ENCODE measurements around the gene ABHD2. TPM values are rescaled to one million over a fixed set of nuclear protein-coding genes. Genes with fewer than 3 reads are reported as not detected.
"Not testable (repeated sequence)": the region's sequence is repeated elsewhere in the genome, so short reads cannot be mapped to it uniquely, and the experiment has no call there.

Gene ABHD2
- 75.2 and 76.6 TPM in 2 replicates for total RNA-seq

DNA sequence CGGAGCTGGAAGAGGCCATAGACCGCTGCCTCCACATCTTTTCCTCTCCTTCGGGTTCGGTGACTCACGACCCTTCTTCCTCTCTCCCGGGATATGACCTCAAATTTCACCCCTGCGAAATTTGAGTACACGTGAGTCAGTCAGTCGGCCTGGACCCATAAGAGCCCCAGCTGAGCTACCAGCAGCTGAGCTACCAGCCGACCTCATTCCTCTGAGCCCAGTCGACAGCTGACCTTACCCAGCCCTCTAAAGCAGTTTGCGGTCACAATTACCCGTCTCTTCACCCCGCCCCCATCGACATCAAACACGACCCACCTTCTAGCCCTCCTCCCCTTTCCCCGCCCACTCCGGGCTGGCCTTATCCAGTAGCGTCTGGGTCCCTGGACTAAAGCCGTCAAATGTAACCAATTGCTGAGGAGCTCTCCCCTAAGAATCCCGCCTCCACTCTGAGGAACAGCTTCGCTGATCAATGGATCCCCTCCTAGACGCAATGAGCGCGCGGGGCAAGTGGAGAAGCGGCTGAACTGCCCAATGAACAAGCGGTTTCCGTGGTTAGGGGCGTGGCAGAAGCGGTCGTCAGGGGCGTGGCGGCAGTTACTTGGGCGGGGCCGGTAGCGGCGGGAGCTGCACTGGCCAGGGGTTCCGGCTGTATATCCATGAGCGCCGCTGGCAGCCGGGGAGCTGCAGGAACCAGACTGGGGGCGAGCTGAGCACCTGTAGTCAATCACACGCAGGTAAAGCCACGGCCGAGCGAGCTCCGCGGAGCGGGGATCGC lies at the start of gene ABHD2:
TSS of gene ABHD2 (plus strand) at position 627 of the 775 bp plus-strand sequence. CDS start 27,872 bp downstream, outside the sequence.
- H3K4me3 Mint-ChIP-seq, result no peak within 1 kb of the TSS
- no peaks in the 10 kb centered on the region for H3K27me3 Mint-ChIP-seq
- peak within 1 kb of the TSS; percentile 58 for H3K27ac Mint-ChIP-seq
- intact Hi-C loops (cut with micrococcal nuclease), result loop anchor here (1.0 to 5.0 kb wide), 3 partner anchors 20 to 249 kb away; no protein-coding TSS in a partner anchor
- peak; percentile 100 for DNase-seq
- H3K4me1 Mint-ChIP-seq, result peaks cover 30% of the 10 kb centered on the region
- H3K36me3 Mint-ChIP-seq (ENCODE audit: low read depth), result peaks cover 5% of the 10 kb centered on the region
- no peaks in the 10 kb centered on the region for H3K9me3 Mint-ChIP-seq

DNA sequence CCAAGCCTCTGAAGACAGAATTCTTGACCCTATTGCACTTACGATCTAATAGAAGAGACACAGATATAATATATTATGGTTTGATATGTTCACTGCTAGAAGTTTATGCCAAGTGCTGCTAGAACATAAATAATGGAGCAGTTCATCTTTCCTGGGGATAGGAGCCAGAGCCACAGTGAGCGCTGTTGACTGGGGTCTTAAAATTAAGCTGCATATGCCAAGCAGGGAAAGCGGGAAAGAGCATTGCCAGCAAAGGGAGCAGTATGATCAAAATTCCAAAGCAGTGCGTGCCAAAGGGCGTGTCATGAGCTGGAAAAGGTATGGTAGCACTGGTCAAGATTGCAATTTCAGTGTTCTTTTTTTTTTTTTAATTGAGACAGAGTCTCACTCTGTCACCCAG lies 49.1 kb upstream of the ABHD2 start:
- Mint-ChIP-seq H3K4me3 (no peak overlapping the region), H3K27me3 (peaks cover 36% of the 10 kb centered on the region)
- intact Hi-C loops (cut with micrococcal nuclease), result no loop called here

GRCh38 chr15:89041507-89041906 lies 46.7 kb upstream of the ABHD2 start:
- Mint-ChIP-seq H3K4me3 (no peak overlapping the region), H3K27ac (no peak overlapping the region), H3K4me1 (no peaks in the 10 kb centered on the region), H3K27me3 (peaks cover 34% of the 10 kb centered on the region), H3K9me3 (no peaks in the 10 kb centered on the region), H3K36me3 (ENCODE audit: low read depth) (no peaks in the 10 kb centered on the region)
- intact Hi-C loops (cut with micrococcal nuclease), result no loop called here
- DNase-seq, result no peak

More for the DNA sequence above, 49.1 kb upstream of the ABHD2 start:
- Mint-ChIP-seq H3K4me1 (no peaks in the 10 kb centered on the region), H3K9me3 (no peaks in the 10 kb centered on the region), H3K27ac (no peak overlapping the region), H3K36me3 (ENCODE audit: low read depth) (no peaks in the 10 kb centered on the region)
- DNase-seq, result no peak

DNA sequence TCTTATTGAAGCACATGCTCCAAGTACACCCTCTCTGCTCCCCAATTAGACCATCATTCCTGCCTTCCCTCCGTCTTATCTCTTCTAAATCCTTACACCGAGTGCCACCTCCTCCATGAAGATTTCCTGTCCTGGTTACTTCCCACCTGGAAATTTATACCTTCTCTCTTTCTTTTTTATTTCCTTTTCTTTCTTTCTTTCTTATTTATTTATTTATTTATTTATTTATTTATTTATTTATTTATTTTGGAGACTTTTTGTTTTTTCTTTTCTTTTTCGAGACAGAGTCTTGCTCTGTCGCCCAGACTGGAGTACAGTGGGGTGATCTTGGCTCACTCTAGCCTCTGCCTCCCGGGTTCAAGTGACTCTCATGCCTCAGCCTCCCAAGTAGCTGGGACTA lies 45.9 kb upstream of the ABHD2 start:
- no peaks in the 10 kb centered on the region for H3K9me3 Mint-ChIP-seq

GRCh38 chr15:89043031-89044002 lies 44.9 kb upstream of the ABHD2 start:
- H3K27ac Mint-ChIP-seq, result no peak overlapping the region
- no peaks in the 10 kb centered on the region for H3K36me3 Mint-ChIP-seq (ENCODE audit: low read depth)
- intact Hi-C loops (cut with micrococcal nuclease), result no loop called here
- peaks cover 22% of the 10 kb centered on the region for H3K27me3 Mint-ChIP-seq
- no peaks in the 10 kb centered on the region for H3K9me3 Mint-ChIP-seq
- DNase-seq, result no peak
- H3K4me1 Mint-ChIP-seq, result no peaks in the 10 kb centered on the region
- H3K4me3 Mint-ChIP-seq, result no peak overlapping the region

More for the DNA sequence above, 45.9 kb upstream of the ABHD2 start:
- Mint-ChIP-seq H3K36me3 (ENCODE audit: low read depth) (no peaks in the 10 kb centered on the region), H3K27ac (no peak overlapping the region), H3K4me3 (no peak overlapping the region), H3K27me3 (peaks cover 30% of the 10 kb centered on the region), H3K4me1 (no peaks in the 10 kb centered on the region)
- no peak for DNase-seq
- intact Hi-C loops (cut with micrococcal nuclease), result no loop called here

- H3K27me3 Mint-ChIP-seq; H3K4me1 Mint-ChIP-seq; H3K4me3 Mint-ChIP-seq; intact Hi-C loops (cut with micrococcal nuclease); H3K9me3 Mint-ChIP-seq; H3K36me3 Mint-ChIP-seq (ENCODE audit: low read depth); H3K27ac Mint-ChIP-seq; DNase-seq: not testable (repeated sequence)
These were observed 39.1 kb upstream of the ABHD2 start for GRCh38 chr15:89049016-89049666.

- H3K27ac Mint-ChIP-seq, result no peak overlapping the region
- intact Hi-C loops (cut with micrococcal nuclease), result no loop called here
- DNase-seq, result no peak
- no peaks in the 10 kb centered on the region for H3K36me3 Mint-ChIP-seq (ENCODE audit: low read depth)
- H3K27me3 Mint-ChIP-seq, result no peaks in the 10 kb centered on the region
- H3K4me3 Mint-ChIP-seq, result no peak overlapping the region
- peaks cover 5% of the 10 kb centered on the region for H3K9me3 Mint-ChIP-seq
- peaks cover 9% of the 10 kb centered on the region for H3K4me1 Mint-ChIP-seq
These were observed 36.4 kb upstream of the ABHD2 start for GRCh38 chr15:89051875-89052274.

GRCh38 chr15:89052474-89052873 lies 35.8 kb upstream of the ABHD2 start:
- no peak for DNase-seq
- Mint-ChIP-seq H3K4me1 (peaks cover 13% of the 10 kb centered on the region), H3K4me3 (no peak overlapping the region), H3K27ac (no peak overlapping the region), H3K27me3 (no peaks in the 10 kb centered on the region), H3K9me3 (peaks cover 5% of the 10 kb centered on the region), H3K36me3 (ENCODE audit: low read depth) (no peaks in the 10 kb centered on the region)
- intact Hi-C loops (cut with micrococcal nuclease), result no loop called here

- intact Hi-C loops (cut with micrococcal nuclease), result loop anchor here (5.0 kb wide), 2 partner anchors 37 to 187 kb away; partner anchors contain the start of gene FANCI
- H3K27me3 Mint-ChIP-seq, result peaks cover 2% of the 10 kb centered on the region
- no peak for DNase-seq
These were observed 33.4 kb upstream of the ABHD2 start for GRCh38 chr15:89054873-89055272.

DNA sequence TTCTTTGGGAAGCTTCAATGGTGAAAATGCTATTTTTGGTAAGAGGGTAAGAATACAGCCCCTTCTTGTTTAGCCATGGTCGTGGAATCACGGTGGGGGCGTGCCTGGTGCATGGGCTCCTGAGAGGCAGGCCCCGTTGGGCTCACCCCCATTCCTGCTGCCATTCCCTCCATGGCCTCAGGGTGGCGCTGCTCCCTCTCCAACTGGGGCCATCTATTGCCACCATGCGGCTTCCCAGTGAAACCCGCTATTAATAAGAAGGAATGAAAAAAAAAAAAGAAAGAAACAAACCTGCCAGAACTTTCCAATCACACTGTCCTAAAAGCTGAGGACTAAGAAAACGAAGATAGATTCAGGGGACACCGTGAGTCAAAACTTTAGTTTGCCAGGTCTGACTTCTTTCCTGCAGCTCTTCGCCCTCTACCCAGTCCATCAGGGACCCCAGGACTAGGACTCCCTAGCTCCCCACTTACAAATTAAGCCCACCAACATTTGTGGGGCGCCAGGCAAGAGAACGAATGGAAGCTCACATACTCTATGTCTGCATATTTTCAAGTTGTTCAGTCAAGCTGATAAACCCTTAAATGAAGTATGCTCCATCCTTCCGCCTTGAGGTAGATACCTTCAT lies 30.6 kb upstream of the ABHD2 start:
- Mint-ChIP-seq H3K27me3 (peaks cover 2% of the 10 kb centered on the region), H3K4me1 (peaks cover 8% of the 10 kb centered on the region)

More at GRCh38 chr15:89054873-89055272, 33.4 kb upstream of the ABHD2 start:
- Mint-ChIP-seq H3K9me3 (peaks cover 4% of the 10 kb centered on the region), H3K4me3 (no peak overlapping the region), H3K36me3 (ENCODE audit: low read depth) (no peaks in the 10 kb centered on the region), H3K27ac (no peak overlapping the region), H3K4me1 (peaks cover 12% of the 10 kb centered on the region)

GRCh38 chr15:89058376-89058775 lies 29.9 kb upstream of the ABHD2 start:
- H3K9me3 Mint-ChIP-seq, result no peaks in the 10 kb centered on the region
- intact Hi-C loops (cut with micrococcal nuclease), result loop anchor here (5.0 kb wide), 2 partner anchors 34 to 184 kb away; partner anchors contain the start of gene FANCI
- H3K27me3 Mint-ChIP-seq, result peaks cover 2% of the 10 kb centered on the region
- DNase-seq, result no peak
- no peak overlapping the region for H3K27ac Mint-ChIP-seq
- H3K4me3 Mint-ChIP-seq, result no peak overlapping the region
- peaks cover 7% of the 10 kb centered on the region for H3K4me1 Mint-ChIP-seq
- no peaks in the 10 kb centered on the region for H3K36me3 Mint-ChIP-seq (ENCODE audit: low read depth)

More for the DNA sequence above, 30.6 kb upstream of the ABHD2 start:
- Mint-ChIP-seq H3K4me3 (no peak overlapping the region), H3K9me3 (no peaks in the 10 kb centered on the region), H3K36me3 (ENCODE audit: low read depth) (no peaks in the 10 kb centered on the region), H3K27ac (no peak overlapping the region)
- intact Hi-C loops (cut with micrococcal nuclease), result loop anchor here (1.0 to 5.0 kb wide), 4 partner anchors 35 to 185 kb away; partner anchors contain the start of gene FANCI
- DNase-seq, result peak; percentile 95

DNA sequence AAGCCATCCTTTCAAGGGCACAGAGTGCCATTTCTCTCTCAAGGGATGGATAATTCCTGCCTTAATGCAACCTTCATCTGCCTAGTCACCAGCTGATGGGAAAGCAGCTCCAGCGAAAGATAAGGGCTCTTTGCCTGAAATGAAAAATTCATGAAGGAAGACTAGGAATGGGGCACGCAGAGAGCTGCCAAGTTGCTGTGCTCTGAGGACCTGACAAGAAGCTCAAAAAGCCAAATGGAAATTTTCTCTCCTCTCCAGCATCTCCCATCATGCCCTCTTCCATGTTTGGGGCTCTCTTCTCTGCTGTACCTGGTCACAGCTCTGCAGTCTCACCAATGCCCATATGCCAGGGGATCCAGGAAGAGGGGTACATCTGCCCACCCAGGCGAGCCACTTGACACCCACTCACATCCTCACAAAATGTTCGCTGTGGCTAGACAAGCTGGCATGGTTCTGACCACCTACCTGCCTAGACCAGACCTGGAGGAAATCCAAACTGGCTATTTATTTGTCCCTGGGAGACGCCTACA lies 29.3 kb upstream of the ABHD2 start:
- Mint-ChIP-seq H3K36me3 (ENCODE audit: low read depth) (no peaks in the 10 kb centered on the region), H3K9me3 (no peaks in the 10 kb centered on the region), H3K4me3 (no peak overlapping the region), H3K27ac (no peak overlapping the region), H3K27me3 (peaks cover 2% of the 10 kb centered on the region), H3K4me1 (peaks cover 7% of the 10 kb centered on the region)
- no peak for DNase-seq
- intact Hi-C loops (cut with micrococcal nuclease), result loop anchor here (5.0 kb wide), 2 partner anchors 33 to 183 kb away; partner anchors contain the start of gene FANCI

GRCh38 chr15:89066280-89066679 lies 22.0 kb upstream of the ABHD2 start:
- Mint-ChIP-seq H3K27ac (no peak overlapping the region), H3K4me3 (no peak overlapping the region), H3K36me3 (ENCODE audit: low read depth) (peaks cover 11% of the 10 kb centered on the region), H3K4me1 (peaks cover 14% of the 10 kb centered on the region), H3K27me3 (no peaks in the 10 kb centered on the region), H3K9me3 (peaks cover 8% of the 10 kb centered on the region)
- intact Hi-C loops (cut with micrococcal nuclease), result no loop called here
- DNase-seq, result no peak
